ENCODE results near the gene MTHFD1.

- TF ChIP-seq CTCF (conservative IDR thresholded peaks at IDR 0.05) (no peak), ZFX (IDR thresholded peaks at IDR 0.05) (no peak)
Measured at GRCh38 chr14:64474041-64474440, 85.9 kb downstream of the MTHFD1 start.
